Naive B cell (primary cell): ENCODE results near the gene BICRAL. TPM values are rescaled to one million over a fixed set of nuclear protein-coding genes. Genes with fewer than 3 reads are reported as not detected.
"Not testable (repeated sequence)": the region's sequence is repeated elsewhere in the genome, so short reads cannot be mapped to it uniquely, and the experiment has no call there.

ENCODE experiments used
- ATAC-seq, 2 donors: fragments of 150-1000 bp; cut with Tn5 transposase; 2 replicates each; pipeline ENCODE4 v1.10.0; 2021; ENCODE audit warnings: low read depth in 2 of 2, mild to moderate bottlenecking in 2 of 2, moderate library complexity in 2 of 2
- DNase-seq: peaks from one replicate; pipeline ENCODE4 v3.0.0; 2022
- H3K27ac Mint-ChIP-seq, 6 donors: one replicate each; pipeline ENCODE4 v1.8.0; 2020 to 2022; ENCODE audit warnings: mild to moderate bottlenecking in 6 of 6, mixed read lengths in 6 of 6, moderate library complexity in 5 of 6, inconsistent platforms in 2 of 6
- H3K27me3 Mint-ChIP-seq, 3 donors: one replicate each; pipeline ENCODE4 v1.8.0; 2021 to 2022; ENCODE audit warnings: mixed read lengths in 3 of 3, mild to moderate bottlenecking in 1 of 3
- H3K36me3 Mint-ChIP-seq, 2 donors: one replicate each; pipeline ENCODE4 v1.8.0; 2020 to 2022; ENCODE audit warnings: mixed read lengths in 2 of 2, inconsistent platforms in 1 of 2, mild to moderate bottlenecking in 1 of 2
- H3K4me1 Mint-ChIP-seq, 3 donors: one replicate each; pipeline ENCODE4 v1.8.0; 2020 to 2022; ENCODE audit warnings: mixed read lengths in 3 of 3, inconsistent platforms in 1 of 3, mild to moderate bottlenecking in 1 of 3, moderate library complexity in 1 of 3
- H3K4me3 Mint-ChIP-seq, 8 donors: one replicate each; pipeline ENCODE4 v1.8.0; 2020 to 2022; ENCODE audit warnings: mild to moderate bottlenecking in 8 of 8, mixed read lengths in 8 of 8, moderate library complexity in 8 of 8, inconsistent platforms in 2 of 8
- H3K9me3 Mint-ChIP-seq, 7 donors: one replicate each; pipeline ENCODE4 v1.8.0; 2020 to 2022; ENCODE audit warnings: mixed read lengths in 7 of 7, mild to moderate bottlenecking in 5 of 7, inconsistent platforms in 2 of 7, moderate library complexity in 1 of 7
- polyA plus RNA-seq, 6 donors: library from polyadenylated mRNA; unstranded; fragments of 300-500 nt; fragmentation: Illumina TruSeq; gene quantifications; one replicate each; pipeline ENCODE4 v1.2.3, GENCODE V29; 2021; ENCODE audit warnings: low read depth in 6 of 6

BICRAL gene
- 1 to 10 TPM; 1.8 to 4.9 (median 4.1) TPM for polyA plus RNA-seq

- Mint-ChIP-seq H3K4me3 (peak within 1 kb of the TSS in 6 of 8 donors; percentile 95 to 100 (median 98)), H3K9me3 (no peaks in the 10 kb centered on the region), H3K36me3 (peaks cover 8 to 14% of the 10 kb centered on the region in 2 donors), H3K4me1 (peaks cover 27 to 35% (median 32%) of the 10 kb centered on the region in 3 donors), H3K27ac (peak within 1 kb of the TSS in 5 of 6 donors; percentile 99 to 100 (median 100)), H3K27me3 (no peaks in the 10 kb centered on the region)
- DNase-seq = peak; percentile 75
- peak; percentile 31 to 35 for ATAC-seq
Observed at GRCh38 chr6:42781796-42782688, at the start of gene BICRAL. Gene BICRAL, plus strand, starts transcription at chr6:42782052. Its CDS starts 39,971 bp downstream, at chr6:42822023.

DNA sequence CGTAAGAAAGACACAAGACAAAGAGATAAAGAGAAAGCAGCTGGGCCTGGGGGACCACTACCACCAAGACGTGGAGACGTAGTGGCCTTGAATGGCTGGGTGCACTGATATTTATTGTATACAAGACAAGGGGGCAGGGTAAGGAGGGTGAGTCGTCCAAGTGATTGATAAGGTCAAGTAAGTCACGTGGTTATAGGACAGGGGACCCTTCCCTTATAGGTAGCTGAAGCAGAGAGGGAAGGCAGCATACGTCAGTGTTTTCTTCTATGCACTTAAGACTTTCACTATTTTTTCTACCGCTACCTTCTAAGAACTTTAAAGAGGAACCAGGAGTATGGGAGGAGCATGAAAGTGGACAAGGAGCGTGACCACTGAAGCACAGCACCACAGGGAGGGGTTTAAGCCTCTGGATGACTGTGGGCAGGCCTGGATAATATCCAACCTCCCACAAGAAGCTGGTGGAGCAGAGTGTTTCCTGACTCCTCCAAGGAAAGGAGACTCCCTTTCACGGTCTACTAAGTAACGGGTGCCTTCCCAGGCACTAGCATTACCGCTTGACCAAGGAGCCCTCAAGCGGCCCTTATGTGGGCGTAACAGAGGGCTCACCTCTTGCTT, 47.9 kb upstream of the BICRAL start:
- not testable (repeated sequence) for ATAC-seq, H3K4me1 Mint-ChIP-seq, H3K27me3 Mint-ChIP-seq, H3K36me3 Mint-ChIP-seq, DNase-seq, H3K9me3 Mint-ChIP-seq, H3K4me3 Mint-ChIP-seq
- peak overlapping the region in 1 of 6 donors; percentile 36 for H3K27ac Mint-ChIP-seq

DNA sequence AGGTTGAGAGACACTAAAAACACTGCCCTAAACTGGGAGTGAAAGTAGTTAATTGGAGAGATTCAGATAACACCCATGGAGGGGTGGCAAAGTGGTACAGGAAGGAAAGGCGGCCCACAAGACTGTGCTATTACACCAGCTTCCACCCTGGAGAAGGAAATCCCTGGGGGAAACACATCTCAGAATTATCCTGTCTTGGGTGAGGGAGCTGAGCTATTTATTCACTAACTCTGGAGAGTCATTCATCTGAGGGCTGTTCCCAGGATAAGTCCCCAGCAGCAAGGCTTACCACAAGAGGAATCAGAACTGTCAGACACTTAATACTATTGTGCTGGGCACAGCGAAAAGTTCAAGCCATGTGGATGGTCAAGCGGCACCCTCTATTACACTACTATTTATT, 45.9 kb upstream of the BICRAL start:
- H3K27me3 Mint-ChIP-seq = no peaks in the 10 kb centered on the region
- no peak for ATAC-seq
- H3K4me3 Mint-ChIP-seq = no peak overlapping the region
- no peaks in the 10 kb centered on the region for H3K9me3 Mint-ChIP-seq
- H3K27ac Mint-ChIP-seq = no peak overlapping the region
- H3K36me3 Mint-ChIP-seq = no peaks in the 10 kb centered on the region
- no peak for DNase-seq
- H3K4me1 Mint-ChIP-seq = peaks cover 0 to 5% (median 0%) of the 10 kb centered on the region in 3 donors

DNA sequence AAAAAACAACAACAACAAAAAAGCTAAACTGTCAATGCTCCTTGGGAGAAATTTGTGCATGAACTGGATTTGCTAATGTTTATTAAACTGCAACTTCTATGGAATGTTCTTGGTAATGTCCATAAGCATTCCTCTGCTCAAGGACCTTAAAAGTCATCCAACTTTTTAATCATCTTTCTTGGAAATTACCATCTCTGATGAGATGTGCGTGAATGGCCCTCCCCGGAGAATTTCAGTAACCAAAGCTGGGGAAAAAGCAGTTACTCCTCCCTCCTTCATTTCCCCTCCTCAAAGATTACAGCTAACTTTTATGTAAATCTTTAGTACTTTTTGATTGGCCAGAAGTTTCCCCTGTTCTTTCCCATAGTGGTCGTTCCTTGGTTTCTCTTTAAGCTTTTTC, 41.1 kb upstream of the BICRAL start:
- DNase-seq (no peak), ATAC-seq (no peak)
- peaks cover 1 to 3% of the 10 kb centered on the region in 2 donors for H3K36me3 Mint-ChIP-seq
- H3K4me1 Mint-ChIP-seq = peaks cover 8 to 11% (median 9%) of the 10 kb centered on the region in 3 donors
- H3K4me3 Mint-ChIP-seq = no peak overlapping the region
- no peaks in the 10 kb centered on the region for H3K27me3 Mint-ChIP-seq
- peaks cover 0 to 9% (median under 1%) of the 10 kb centered on the region in 7 donors for H3K9me3 Mint-ChIP-seq
- no peak overlapping the region for H3K27ac Mint-ChIP-seq

- Mint-ChIP-seq H3K36me3 (peaks cover 4 to 7% of the 10 kb centered on the region in 2 donors), H3K4me1 (peaks cover 13 to 16% (median 13%) of the 10 kb centered on the region in 3 donors), H3K27me3 (no peaks in the 10 kb centered on the region), H3K9me3 (peaks cover 0 to 12% (median 2%) of the 10 kb centered on the region in 7 donors), H3K27ac (peak overlapping the region in 2 of 6 donors; percentile 49 to 67), H3K4me3 (peak overlapping the region in 4 of 8 donors; percentile 47 to 72 (median 54))
- ATAC-seq = no peak
- DNase-seq = no peak
Observed at GRCh38 chr6:42742116-42742894, 39.5 kb upstream of the BICRAL start.

GRCh38 chr6:42744351-42744893, 37.4 kb upstream of the BICRAL start:
- DNase-seq = no peak
- peaks cover 0 to 12% (median 2%) of the 10 kb centered on the region in 7 donors for H3K9me3 Mint-ChIP-seq

DNA sequence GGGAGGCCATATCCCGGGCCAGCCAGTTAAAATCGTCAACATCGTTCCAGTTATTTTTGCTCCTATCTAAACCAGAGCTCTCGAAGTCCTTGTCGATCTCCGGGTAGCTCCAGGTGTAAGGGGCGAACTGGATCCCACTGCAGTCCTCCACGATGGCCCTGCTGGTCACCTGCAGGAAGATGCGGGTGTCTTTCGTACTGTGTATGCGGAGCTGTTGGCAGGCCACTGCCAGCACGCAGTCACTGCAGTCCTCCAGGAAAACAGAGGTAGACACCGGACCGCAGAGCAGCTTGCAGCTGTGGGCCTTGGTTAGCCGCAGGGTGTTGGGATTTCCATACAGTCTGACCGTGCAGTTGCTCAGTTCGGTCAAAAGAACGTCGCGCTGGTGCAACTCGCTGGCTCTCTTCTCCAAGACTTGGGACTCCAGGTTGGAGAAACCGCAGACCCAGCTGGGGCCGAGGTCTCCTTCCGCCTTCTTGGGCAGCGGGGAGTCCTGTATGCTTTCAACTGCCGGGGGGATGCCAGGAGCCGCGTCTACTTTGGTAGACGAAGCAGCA, 36.7 kb upstream of the BICRAL start:
- Mint-ChIP-seq H3K27ac (peak overlapping the region in 5 of 6 donors; percentile 98 to 100 (median 99)), H3K27me3 (no peaks in the 10 kb centered on the region), H3K36me3 (peaks cover 4 to 7% of the 10 kb centered on the region in 2 donors), H3K4me1 (peaks cover 25 to 36% (median 30%) of the 10 kb centered on the region in 3 donors), H3K9me3 (peaks cover 0 to 12% (median 2%) of the 10 kb centered on the region in 7 donors), H3K4me3 (peak overlapping the region; percentile 91 to 100 (median 100))
- DNase-seq (no peak), ATAC-seq (no peak)

More at GRCh38 chr6:42744351-42744893, 37.4 kb upstream of the BICRAL start:
- Mint-ChIP-seq H3K4me1 (peaks cover 25 to 36% (median 29%) of the 10 kb centered on the region in 3 donors), H3K4me3 (peak overlapping the region; percentile 91 to 100 (median 100)), H3K27ac (peak overlapping the region in 2 of 6 donors; percentile 33 to 62), H3K27me3 (no peaks in the 10 kb centered on the region), H3K36me3 (peaks cover 4 to 7% of the 10 kb centered on the region in 2 donors)
- ATAC-seq = no peak

DNA sequence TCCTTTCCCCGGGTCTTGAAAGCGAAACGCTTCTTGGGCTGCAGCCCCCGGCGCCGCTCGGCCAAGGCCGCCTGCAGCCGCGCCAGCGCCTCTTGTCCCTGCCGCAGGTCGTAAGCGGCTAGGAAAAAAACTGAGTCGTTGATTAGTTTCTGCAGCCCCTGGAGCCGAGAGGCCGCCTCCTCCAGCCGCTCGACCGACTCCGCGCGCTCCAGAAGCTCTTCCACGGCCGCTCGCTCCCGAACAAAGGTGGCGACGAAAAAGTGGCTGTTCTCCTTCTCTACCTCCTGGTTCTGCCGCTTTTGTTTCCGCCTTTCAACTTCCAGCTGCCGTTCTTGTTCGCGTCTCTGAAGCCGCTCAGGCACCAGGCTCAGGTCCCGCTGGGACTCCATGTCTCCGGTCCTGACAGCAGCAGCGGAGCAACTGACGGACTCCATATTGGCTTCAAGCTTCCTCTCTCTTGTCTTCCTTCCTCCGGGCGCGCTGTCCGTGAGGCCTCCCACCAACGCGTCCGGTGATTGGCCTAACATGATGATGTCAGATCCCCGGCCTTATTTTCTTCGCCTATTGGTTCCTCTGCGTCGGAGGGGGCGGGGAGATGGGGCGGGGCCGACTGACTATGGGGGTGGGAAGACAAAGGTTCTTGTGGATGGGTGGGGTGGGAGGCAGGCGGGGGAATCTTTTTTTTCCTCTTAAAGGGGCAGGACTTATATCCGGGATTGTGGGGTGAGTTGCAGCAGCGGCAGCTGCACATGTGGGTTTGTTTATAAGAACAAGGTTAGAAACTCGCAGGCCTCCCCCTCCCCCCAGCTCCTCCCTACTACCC, 36.0 kb upstream of the BICRAL start, which contains the start of gene TBCC:
TSS of gene TBCC (minus strand) at position 464 of the 823 bp plus-strand sequence. CDS start at position 434, 30 bp downstream.
- peak within 1 kb of the TSS; percentile 91 to 100 (median 100) for H3K4me3 Mint-ChIP-seq
- DNase-seq (peak; percentile 92), ATAC-seq (peak; percentile 76 to 79)
- H3K4me1 Mint-ChIP-seq = peaks cover 25 to 40% (median 30%) of the 10 kb centered on the region in 3 donors
- peaks cover 0 to 12% (median 2%) of the 10 kb centered on the region in 7 donors for H3K9me3 Mint-ChIP-seq
- H3K27me3 Mint-ChIP-seq = no peaks in the 10 kb centered on the region
- peaks cover 4 to 7% of the 10 kb centered on the region in 2 donors for H3K36me3 Mint-ChIP-seq
- peak within 1 kb of the TSS; percentile 98 to 100 (median 100) for H3K27ac Mint-ChIP-seq

DNA sequence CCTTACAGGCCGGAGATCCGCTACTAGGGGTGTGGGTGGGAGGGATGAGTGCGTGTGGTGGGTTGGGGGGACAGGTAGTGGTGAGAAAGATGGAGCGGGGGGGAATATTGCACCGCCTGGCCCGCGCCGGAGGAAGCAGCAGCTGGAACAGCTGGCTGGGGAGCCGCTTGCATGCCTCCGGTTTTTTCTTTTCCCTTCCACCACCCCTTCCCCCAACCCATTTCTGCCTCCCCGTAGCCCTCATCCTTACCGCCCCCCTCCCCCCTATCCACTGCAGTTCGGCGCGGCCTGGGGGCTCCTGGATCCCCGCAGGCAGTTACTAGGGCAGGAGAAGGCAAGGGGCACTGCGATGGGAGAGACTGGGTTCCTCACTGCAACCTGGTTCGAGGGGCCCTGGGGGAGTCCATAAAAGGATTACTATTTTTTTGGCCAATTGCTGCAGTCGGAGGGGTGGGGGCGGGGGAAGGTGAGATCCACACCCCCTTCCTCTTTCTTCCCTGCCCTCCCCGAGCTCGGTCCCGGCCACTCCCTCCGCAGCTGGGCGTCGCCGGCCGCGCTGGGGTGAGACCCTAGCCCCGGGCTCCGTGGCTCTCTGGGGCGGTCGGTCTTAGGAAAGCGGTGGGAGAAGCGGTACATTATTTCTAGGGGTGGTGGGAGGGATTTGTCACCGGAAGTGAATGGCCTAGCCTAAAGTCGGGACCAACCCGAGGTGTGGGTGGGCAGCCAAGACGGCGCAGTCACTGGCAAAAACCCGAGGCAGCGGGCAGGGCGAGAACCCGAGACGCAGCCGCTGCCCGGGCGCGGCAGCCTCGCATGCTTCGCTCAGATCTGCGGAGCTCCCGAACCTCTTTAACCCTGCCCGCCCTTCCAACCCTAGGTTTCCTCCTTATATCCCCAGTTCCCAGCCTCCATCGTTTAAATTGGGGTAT, 35.1 kb upstream of the BICRAL start:
- ATAC-seq = peak; percentile 54 to 62
- H3K4me1 Mint-ChIP-seq = peaks cover 25 to 44% (median 30%) of the 10 kb centered on the region in 3 donors
- H3K27ac Mint-ChIP-seq = peak overlapping the region; percentile 93 to 100 (median 98)
- DNase-seq = peak; percentile 86
- H3K4me3 Mint-ChIP-seq = peak overlapping the region; percentile 91 to 100 (median 100)
- peaks cover 0 to 12% (median 2%) of the 10 kb centered on the region in 7 donors for H3K9me3 Mint-ChIP-seq
- H3K36me3 Mint-ChIP-seq = peaks cover 4 to 7% of the 10 kb centered on the region in 2 donors
- H3K27me3 Mint-ChIP-seq = no peaks in the 10 kb centered on the region

DNA sequence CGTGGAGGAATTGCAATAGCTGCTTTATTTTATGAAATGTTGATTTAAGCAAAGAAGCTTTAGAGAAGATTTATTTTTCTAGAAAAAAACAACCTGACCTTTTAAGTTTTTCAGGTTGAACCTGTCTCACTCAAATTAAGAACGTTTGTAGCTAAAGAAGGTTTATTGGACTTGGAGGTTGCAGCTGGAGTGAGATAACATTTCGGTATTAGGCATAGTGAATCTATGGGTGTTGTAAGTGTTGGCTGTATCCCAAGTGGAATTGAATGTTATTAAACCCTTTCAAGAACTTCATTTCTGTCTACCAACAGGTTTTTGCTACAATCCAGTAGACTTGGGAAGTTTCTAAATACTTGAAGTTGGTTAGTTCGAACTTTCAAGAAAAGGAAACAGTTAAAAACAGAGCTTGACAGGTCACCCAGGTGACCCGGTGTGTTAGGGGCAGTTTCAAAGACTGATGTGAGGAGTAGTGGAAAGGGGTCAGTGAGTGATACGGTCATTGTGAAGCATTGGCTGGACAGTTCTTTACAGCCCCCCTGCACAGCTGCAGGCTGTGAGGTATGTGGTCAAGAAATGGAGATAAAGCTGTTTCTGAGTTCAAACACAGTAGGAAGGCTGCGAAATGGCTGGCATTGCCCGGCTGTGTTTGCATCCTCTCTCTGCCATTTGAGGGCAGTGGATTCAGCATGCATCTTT, 33.5 kb upstream of the BICRAL start:
- ATAC-seq = no peak
- Mint-ChIP-seq H3K4me3 (peak overlapping the region in 7 of 8 donors; percentile 91 to 100 (median 99)), H3K27ac (peak overlapping the region in 2 of 6 donors; percentile 54 to 82), H3K4me1 (peaks cover 21 to 44% (median 30%) of the 10 kb centered on the region in 3 donors), H3K9me3 (peaks cover 0 to 5% (median 2%) of the 10 kb centered on the region in 7 donors), H3K36me3 (peaks cover 4 to 12% of the 10 kb centered on the region in 2 donors), H3K27me3 (no peaks in the 10 kb centered on the region)
- DNase-seq = no peak
